Suprapubic skin (tissue), 4 donors: ENCODE data around the gene CDH11. TPM values are rescaled to one million over a fixed set of nuclear protein-coding genes. Genes with fewer than 3 reads are reported as not detected.
A peak's percentile ranks its signal among the peaks of the same experiment; 100 is the strongest.

Source experiments
- DNase-seq, 2 donors: peaks; one replicate each; pipeline ENCODE4 v3.0.0-alpha.2; 2019; ENCODE audit warnings: low spot score in 2 of 2
- H3K27ac ChIP-seq: fragments of 200-600 bp; sonication (generic); one replicate; pipeline ENCODE4 v1.5.1; 2019
- H3K27me3 ChIP-seq: fragments of 200-600 bp; sonication (generic); one replicate; pipeline ENCODE4 v1.5.1; 2019
- H3K36me3 ChIP-seq: fragments of 200-600 bp; sonication (generic); one replicate; pipeline ENCODE4 v1.5.1; 2019
- H3K4me1 ChIP-seq: fragments of 200-600 bp; sonication (generic); one replicate; pipeline ENCODE4 v1.5.1; 2019
- H3K4me3 ChIP-seq: fragments of 200-600 bp; sonication (generic); one replicate; pipeline ENCODE4 v1.5.1; 2019; ENCODE audit warnings: mild to moderate bottlenecking
- H3K9me3 ChIP-seq: fragments of 200-600 bp; sonication (generic); one replicate; pipeline ENCODE4 v1.5.1; 2019
- CTCF ChIP-seq, 2 donors: fragments of 200-600 bp in 1 of 2; fragments of 450-650 bp in 1 of 2; sonication (generic) in 1 of 2; IDR thresholded peaks; one replicate each; pipeline ENCODE4 v1.5.1; 2016 to 2019; ENCODE audit warnings: antibody characterized with exemption in 2 of 2, mild to moderate bottlenecking in 1 of 2, moderate library complexity in 1 of 2
- EP300 ChIP-seq: sonication (generic); formaldehyde crosslinking; IDR thresholded peaks from one replicate; pipeline ENCODE4 v1.6.1; 2017; ENCODE audit warnings: antibody characterized with exemption
- POLR2A ChIP-seq, 2 donors: fragments of 450-650 bp; IDR thresholded peaks; one replicate each; pipeline ENCODE4 v1.6.1; 2017; ENCODE audit warnings: antibody characterized with exemption in 2 of 2, mild to moderate bottlenecking in 2 of 2, moderate library complexity in 2 of 2
- POLR2AphosphoS5 ChIP-seq, 3 donors: sonication (generic); formaldehyde crosslinking; IDR thresholded peaks; one replicate each; pipeline ENCODE4 v1.6.1; 2017; ENCODE audit warnings: antibody characterized with exemption in 3 of 3
- WGBS: methylation state at CpG from one replicate; pipeline ENCODE4 v1.1.5; 2018; 5-methylcytosine and 5-hydroxymethylcytosine counted together
- total RNA-seq, 4 donors: library from RNA; depleted of rRNA; stranded (reverse); fragments of >200 nt; gene quantifications; one replicate each; pipeline ENCODE4 v1.1.0, GENCODE V29; 2016

The CDH11 gene
- total RNA-seq, 4 donors from 2014 or later = 10.3 to 41.4 (median 25.8) TPM

- no peak for DNase-seq
- no peak overlapping the region for H3K27ac ChIP-seq
- no peak overlapping the region for H3K4me3 ChIP-seq
- H3K27me3 ChIP-seq = no peaks in the 10 kb centered on the region
- H3K9me3 ChIP-seq = no peaks in the 10 kb centered on the region
- no peaks in the 10 kb centered on the region for H3K36me3 ChIP-seq
- 40% methylated on average over 2 of the region's 2 CpGs for WGBS
- no peak for TF ChIP-seq EP300
- no peak for TF ChIP-seq POLR2AphosphoS5 (IDR thresholded peaks at IDR 0.05)
- no peaks in the 10 kb centered on the region for H3K4me1 ChIP-seq
Observed at GRCh38 chr16:64933885-64934284, 188.0 kb downstream of the CDH11 start.

GRCh38 chr16:64926476-64926875 lies 195.4 kb downstream of the CDH11 start:
- WGBS = 67% methylated on average over 4 of the region's 4 CpGs
- H3K36me3 ChIP-seq = no peaks in the 10 kb centered on the region
- TF ChIP-seq EP300 (no peak), POLR2AphosphoS5 (IDR thresholded peaks at IDR 0.05) (no peak)
- H3K4me1 ChIP-seq = no peaks in the 10 kb centered on the region
- no peak overlapping the region for H3K27ac ChIP-seq
- H3K27me3 ChIP-seq = no peaks in the 10 kb centered on the region
- peaks cover 9% of the 10 kb centered on the region for H3K9me3 ChIP-seq
- DNase-seq = no peak
- H3K4me3 ChIP-seq = no peak overlapping the region

- Histone ChIP-seq H3K9me3 (peaks cover 9% of the 10 kb centered on the region), H3K4me1 (no peaks in the 10 kb centered on the region), H3K27ac (no peak overlapping the region), H3K27me3 (no peaks in the 10 kb centered on the region), H3K36me3 (no peaks in the 10 kb centered on the region), H3K4me3 (no peak overlapping the region)
- no peak for DNase-seq
- TF ChIP-seq EP300 (no peak), CTCF (IDR thresholded peaks at IDR 0.05) (no peak), POLR2AphosphoS5 (IDR thresholded peaks at IDR 0.05) (peak in 1 of 3 donors; percentile 10), POLR2A (IDR thresholded peaks at IDR 0.05) (no peak)
Observed at GRCh38 chr16:64925166-64925565, 196.7 kb downstream of the CDH11 start.

- Histone ChIP-seq H3K4me1 (no peaks in the 10 kb centered on the region), H3K36me3 (no peaks in the 10 kb centered on the region), H3K4me3 (no peak overlapping the region), H3K9me3 (peaks cover 9% of the 10 kb centered on the region), H3K27me3 (no peaks in the 10 kb centered on the region), H3K27ac (no peak overlapping the region)
- no peak for TF ChIP-seq EP300
- no peak for TF ChIP-seq POLR2AphosphoS5 (IDR thresholded peaks at IDR 0.05)
- no peak for TF ChIP-seq CTCF (IDR thresholded peaks at IDR 0.05)
- no peak for TF ChIP-seq POLR2A (IDR thresholded peaks at IDR 0.05)
- WGBS = 96% methylated on average over 2 of the region's 2 CpGs
- DNase-seq = no peak
Observed at GRCh38 chr16:64924086-64924485, 197.8 kb downstream of the CDH11 start.

DNA sequence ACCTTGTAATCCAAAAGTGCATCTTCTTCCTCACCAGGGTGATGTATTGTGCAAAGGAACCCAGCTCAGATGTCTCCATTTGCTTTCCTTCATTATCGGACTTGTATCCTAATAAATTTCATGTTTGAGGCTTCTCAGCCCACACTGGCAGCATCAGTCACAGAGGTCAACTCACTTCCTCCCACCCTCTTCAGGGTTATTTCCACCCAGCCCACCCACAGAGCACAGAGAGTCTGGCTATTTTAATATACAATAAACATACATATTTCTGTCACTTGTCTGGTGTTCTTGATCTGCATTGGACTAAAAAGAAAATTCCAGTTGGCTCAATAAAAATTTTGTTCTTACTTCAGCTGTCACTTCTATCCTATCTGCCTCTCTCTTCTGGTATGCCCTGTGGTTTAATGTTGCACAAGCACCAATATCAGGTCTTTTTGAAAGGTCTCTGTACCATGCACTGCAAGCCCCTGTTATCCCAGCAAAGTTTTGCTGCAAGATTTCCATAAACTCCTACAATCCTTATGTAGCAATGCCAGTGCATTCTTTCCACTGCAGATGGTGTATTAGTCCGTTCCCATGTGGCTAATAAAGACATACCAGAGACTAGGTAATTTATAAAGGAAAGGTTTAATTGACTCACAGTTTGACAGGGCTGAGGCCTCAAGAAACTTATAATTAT lies 201.8 kb downstream of the CDH11 start:
- H3K9me3 ChIP-seq = no peaks in the 10 kb centered on the region
- H3K27me3 ChIP-seq = no peaks in the 10 kb centered on the region
- no peaks in the 10 kb centered on the region for H3K36me3 ChIP-seq
- no peaks in the 10 kb centered on the region for H3K4me1 ChIP-seq
- no peak overlapping the region for H3K27ac ChIP-seq
- no peak for DNase-seq
- H3K4me3 ChIP-seq = no peak overlapping the region
- no peak for TF ChIP-seq POLR2AphosphoS5 (IDR thresholded peaks at IDR 0.05)
- 75% methylated on average over 2 of the region's 2 CpGs for WGBS

- Histone ChIP-seq H3K4me3 (no peak overlapping the region), H3K27me3 (no peaks in the 10 kb centered on the region), H3K4me1 (no peaks in the 10 kb centered on the region), H3K36me3 (no peaks in the 10 kb centered on the region), H3K27ac (no peak overlapping the region), H3K9me3 (no peaks in the 10 kb centered on the region)
- TF ChIP-seq CTCF (IDR thresholded peaks at IDR 0.05) (no peak), POLR2AphosphoS5 (IDR thresholded peaks at IDR 0.05) (no peak), EP300 (no peak), POLR2A (IDR thresholded peaks at IDR 0.05) (no peak)
- DNase-seq = no peak
- WGBS = 69% methylated on average over 1 of the region's 1 CpG
Observed at GRCh38 chr16:64919141-64919540, 202.7 kb downstream of the CDH11 start.

DNA sequence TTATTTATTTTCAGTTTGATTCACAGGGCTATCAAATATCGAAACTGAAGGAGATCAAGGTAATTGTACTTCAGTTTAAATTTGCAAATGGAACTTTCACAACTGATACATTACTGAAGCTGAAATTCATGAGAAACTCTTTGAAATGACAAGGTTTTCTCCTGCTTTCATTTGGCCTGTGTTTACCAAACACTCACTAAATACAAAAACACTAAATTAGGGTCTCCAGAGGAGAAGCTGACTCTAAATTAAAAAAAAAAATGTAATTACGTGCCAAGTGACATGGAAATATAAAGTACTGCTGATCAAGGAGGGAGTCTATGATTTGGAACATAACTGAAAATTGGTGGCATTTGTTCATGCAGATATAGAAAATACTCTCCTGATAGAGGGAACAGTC lies 205.8 kb downstream of the CDH11 start:
- H3K36me3 ChIP-seq = no peaks in the 10 kb centered on the region
- no peaks in the 10 kb centered on the region for H3K27me3 ChIP-seq
- no peaks in the 10 kb centered on the region for H3K9me3 ChIP-seq
- no peak overlapping the region for H3K27ac ChIP-seq
- 84% methylated on average over 2 of the region's 2 CpGs for WGBS
- no peak for DNase-seq
- TF ChIP-seq EP300 (no peak), POLR2AphosphoS5 (IDR thresholded peaks at IDR 0.05) (no peak), POLR2A (IDR thresholded peaks at IDR 0.05) (no peak), CTCF (IDR thresholded peaks at IDR 0.05) (no peak)
- no peaks in the 10 kb centered on the region for H3K4me1 ChIP-seq
- H3K4me3 ChIP-seq = no peak overlapping the region
